Hematopoietic multipotent progenitor cell (in vitro differentiated cells): ENCODE results near the gene GLRX3. TPM values are rescaled to one million over a fixed set of nuclear protein-coding genes. Genes with fewer than 3 reads are reported as not detected.
"Not testable (repeated sequence)": the region's sequence is repeated elsewhere in the genome, so short reads cannot be mapped to it uniquely, and the experiment has no call there.

ENCODE experiments used
- DNase-seq, 3 donors: peaks; one replicate each; pipeline ENCODE4 v3.0.0-alpha.2; 2011 to 2015; ENCODE audit warnings: low read depth in 2 of 3, low spot score in 2 of 3
- total RNA-seq: library from RNA; depleted of rRNA; stranded (reverse); fragments of >200 nt; gene quantifications from one replicate; pipeline ENCODE4 v1.2.3, GENCODE V29; 2012

The GLRX3 gene
- 17.2 TPM for total RNA-seq

DNA sequence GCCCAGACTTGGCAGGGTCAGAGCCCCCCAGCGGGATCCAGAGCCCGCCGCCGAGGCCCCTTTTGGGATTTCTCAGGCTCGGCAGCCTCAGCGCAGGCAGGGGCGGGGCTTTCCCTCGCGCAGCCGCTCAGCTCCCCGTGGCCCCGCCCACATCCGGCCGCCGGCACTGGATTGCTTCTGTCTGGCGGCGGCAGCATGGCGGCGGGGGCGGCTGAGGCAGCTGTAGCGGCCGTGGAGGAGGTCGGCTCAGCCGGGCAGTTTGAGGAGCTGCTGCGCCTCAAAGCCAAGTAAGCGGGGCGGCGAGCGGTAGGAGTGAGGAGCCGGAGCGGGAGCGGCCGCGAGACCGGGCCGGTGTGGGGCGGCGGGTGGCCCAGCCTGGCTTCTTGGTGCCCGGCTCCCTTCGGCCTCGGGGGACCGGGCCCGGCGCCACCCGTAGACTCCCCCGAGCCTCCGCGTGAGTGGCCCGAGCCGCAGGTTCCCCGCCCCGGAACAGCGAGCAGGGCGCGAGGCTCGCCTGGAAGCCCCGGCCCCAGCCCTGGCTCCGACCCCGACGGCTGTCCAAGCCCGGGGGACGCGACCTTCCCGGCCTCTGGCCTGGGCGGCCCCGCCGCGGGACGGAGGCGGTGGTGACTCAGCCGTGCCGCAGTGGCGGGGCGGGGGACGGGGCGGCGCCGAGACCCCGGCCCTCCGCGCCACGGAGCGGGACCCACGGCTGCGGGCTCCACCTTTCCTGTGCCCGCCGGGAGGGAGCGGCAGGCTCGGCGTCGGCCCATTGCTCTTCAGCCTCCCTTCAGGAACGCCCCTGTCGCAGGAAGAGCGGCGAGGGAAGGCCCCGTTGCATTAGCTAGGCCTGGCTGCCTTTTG, at the start of gene GLRX3:
TSS of gene GLRX3 (plus strand) at position 166 of the 864 bp plus-strand sequence. CDS start at position 196, 30 bp downstream.
- peak; percentile 61 to 83 (median 82) for DNase-seq

- not testable (repeated sequence) for DNase-seq
These were observed 45.6 kb upstream of the GLRX3 start for GRCh38 chr10:130090565-130090964.

DNA sequence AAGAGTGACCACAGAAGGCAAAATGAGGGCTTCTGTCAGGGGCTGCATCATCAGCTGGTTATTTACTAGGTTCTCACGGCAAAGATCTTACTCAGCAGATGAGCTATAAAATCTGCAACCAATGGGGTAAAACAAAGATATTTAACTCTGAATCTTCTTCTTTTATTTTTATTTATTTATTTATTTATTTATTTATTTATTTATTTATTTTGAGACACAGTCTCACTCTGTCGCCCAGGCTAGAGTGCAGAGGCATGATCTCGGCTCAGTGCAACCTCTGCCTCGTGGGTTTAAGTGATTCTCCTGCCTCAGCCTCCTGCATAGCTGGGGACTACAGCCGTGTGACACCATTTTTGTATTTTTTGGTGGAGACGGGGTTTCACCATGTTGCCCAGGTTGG, 36.8 kb upstream of the GLRX3 start:
- no peak for DNase-seq

- DNase-seq, result no peak
These were observed 30.5 kb upstream of the GLRX3 start for GRCh38 chr10:130105724-130106123.

DNA sequence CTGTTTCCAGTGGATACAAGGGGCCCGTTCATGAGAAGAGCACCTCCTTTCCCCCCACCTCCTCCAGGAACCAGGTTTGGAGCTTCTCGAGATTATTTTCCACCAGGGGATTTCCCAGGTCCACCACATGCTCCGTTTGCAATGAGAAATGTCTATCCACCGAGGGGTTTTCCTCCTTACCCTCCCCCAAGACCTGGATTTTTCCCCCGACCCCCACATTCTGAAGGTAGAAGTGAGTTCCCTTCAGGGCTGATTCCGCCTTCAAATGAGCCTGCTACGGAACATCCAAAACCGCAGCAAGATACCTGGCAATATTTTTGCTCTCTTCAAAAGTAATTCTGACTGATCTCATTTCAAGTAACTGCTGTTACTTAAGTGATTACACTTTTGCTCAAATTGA, 28.0 kb upstream of the GLRX3 start:
- DNase-seq, result not testable (repeated sequence)

DNA sequence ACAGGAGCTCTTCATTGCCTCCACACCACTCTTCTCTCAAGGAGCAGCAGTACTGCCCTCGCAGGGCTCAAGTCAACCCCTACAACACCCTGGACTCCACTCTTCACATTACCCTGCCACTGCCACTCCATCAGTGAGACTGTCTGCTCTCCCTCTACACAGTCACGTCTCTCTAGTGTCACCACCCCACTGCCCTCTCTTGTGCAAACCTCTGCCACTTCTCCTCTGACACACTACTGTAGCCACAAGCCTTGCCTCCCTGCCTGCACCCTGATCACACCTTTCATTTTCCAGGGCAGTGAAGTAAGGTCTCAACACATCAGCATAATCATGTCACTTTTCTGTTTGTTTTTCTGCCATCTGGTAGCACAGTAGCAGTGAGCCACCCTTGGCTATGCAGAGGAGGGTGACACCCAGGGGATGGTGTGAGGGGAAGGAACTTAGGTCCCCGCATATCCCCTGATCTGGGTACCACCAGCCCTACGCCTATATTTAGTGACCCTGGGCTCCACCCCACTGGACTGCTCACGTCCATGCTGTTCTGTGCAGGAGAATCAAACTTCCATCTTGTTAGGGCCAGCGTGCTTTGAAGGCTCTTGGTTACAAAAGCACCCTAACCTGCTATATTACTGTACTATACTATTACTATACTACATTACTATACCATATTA, 27.1 kb upstream of the GLRX3 start:
- DNase-seq, result no peak

- peak; percentile 75 to 92 (median 84) for DNase-seq
These were observed 26.4 kb upstream of the GLRX3 start for GRCh38 chr10:130109796-130110245.

DNA sequence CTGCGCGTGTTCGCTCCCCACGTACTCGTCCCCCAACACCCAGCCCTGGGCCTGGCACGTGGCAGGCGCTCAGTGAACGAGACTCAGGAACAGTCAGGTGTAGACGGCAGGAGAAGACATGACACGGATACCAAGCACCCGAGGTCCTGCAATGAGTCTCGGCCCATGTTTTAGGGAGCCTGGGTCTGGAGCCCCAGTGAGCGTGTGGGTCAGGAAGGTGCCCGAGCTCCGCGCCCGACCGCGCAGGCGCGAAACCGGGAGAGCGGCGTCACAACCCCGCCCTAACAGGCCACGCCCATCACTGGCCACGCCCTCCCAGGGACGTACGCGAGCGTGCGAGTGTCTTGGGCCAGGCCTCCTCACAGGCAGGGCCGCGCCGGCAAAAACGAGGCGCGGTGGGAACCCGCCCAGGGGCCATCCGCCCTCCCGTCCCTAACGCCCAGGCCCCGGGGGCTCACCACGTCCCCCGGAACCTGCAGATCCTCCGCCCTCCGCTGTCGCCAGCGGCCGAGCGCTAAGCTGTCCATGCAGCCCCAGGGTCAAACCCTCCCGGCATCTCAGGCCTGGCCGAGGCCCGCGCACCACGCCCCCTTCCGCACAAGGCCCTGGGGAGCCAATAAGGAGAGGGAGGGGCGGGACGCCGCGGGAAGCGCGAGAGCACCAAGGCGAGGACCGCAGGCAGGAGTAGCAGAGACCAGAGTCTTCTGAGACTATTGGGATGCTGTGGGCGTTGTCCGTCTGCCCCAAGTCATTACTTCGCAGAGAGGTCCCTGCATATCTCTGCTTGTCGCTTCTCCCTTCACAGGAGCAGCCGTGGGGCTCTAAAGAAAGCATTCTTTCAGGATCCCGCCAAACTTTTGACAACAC, 25.7 kb upstream of the GLRX3 start, which contains the start of gene C10orf143:
TSS of gene C10orf143 (minus strand) at position 585 of the 867 bp plus-strand sequence. CDS start at position 527, 58 bp downstream.
- peak; percentile 98 to 99 (median 98) for DNase-seq

GRCh38 chr10:130111113-130111851, 24.9 kb upstream of the GLRX3 start:
- DNase-seq, result peak; percentile 86 to 99 (median 97)

GRCh38 chr10:130111852-130112180, 24.4 kb upstream of the GLRX3 start:
- no peak for DNase-seq

DNA sequence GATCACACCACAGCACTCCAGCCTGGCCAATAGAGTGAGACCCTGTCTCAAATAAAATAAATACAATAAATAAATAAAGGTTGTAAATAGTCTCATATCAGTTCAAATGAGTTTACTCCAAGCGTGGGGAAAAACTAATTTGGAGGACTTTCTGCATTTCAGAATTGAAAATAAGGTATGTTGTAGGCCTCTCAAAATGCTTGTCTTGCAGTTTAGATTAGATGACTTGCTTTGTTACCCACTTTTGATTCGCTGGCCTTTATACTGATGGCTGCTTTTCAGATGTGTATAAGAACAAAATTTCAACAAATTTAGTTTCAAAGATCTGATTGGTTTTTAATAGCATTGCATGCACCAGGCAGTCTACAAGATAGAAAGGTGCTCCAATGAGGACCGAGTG, 23.4 kb upstream of the GLRX3 start:
- DNase-seq, result no peak

GRCh38 chr10:130116942-130117341, 19.2 kb upstream of the GLRX3 start:
- DNase-seq, result not testable (repeated sequence)

DNA sequence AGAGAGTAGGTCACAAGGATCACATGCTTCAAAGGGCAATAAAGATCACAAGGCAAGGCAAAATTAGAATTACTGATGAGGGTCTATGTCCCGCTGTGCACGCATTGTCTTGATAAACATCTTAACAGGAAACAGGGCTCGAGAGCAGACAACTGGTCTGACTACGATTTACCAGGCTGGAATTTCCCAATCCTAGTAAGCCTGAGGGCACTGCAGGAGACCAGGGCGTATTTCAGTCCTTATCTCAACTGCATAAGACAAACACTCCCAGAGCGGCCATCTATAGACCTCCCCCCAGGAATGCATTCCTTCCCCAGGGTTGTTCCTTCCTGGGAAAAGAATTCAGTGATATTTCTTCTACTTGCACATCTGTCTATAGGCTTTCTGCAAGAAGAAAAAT, 18.7 kb upstream of the GLRX3 start:
- DNase-seq, result not testable (repeated sequence)

DNA sequence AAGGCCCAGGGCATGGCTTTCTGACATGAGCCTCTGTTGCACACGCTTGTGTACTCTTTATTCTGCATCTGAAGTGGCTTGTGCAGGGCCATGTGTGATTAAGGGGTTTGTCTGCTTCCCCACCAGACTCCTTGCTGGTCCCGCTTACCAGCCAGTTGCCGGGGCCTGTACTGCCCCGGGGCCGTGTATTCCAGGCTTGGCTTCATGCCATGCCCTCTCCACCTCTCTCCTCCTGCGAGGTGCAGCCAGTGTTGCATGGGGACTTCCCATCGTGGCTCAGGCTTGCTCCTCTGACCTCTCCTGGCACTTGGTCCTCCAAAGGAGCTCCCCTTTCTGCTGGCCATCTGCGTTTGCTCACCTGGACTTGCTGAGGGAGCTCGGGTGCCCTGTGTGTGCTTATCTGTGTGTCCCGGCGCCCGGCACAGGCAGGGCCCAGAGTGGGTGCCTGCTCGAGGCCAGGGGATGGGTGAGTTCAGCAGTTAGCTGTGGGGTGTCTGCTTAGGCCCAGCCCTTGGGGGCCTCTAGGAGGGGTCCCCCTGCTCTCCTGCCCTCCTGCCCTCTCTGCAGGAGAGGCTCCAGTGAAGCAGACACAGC, 14.6 kb upstream of the GLRX3 start:
- no peak for DNase-seq

GRCh38 chr10:130127364-130128061, 8.7 kb upstream of the GLRX3 start:
- peak; percentile 24 to 58 (median 44) for DNase-seq

DNA sequence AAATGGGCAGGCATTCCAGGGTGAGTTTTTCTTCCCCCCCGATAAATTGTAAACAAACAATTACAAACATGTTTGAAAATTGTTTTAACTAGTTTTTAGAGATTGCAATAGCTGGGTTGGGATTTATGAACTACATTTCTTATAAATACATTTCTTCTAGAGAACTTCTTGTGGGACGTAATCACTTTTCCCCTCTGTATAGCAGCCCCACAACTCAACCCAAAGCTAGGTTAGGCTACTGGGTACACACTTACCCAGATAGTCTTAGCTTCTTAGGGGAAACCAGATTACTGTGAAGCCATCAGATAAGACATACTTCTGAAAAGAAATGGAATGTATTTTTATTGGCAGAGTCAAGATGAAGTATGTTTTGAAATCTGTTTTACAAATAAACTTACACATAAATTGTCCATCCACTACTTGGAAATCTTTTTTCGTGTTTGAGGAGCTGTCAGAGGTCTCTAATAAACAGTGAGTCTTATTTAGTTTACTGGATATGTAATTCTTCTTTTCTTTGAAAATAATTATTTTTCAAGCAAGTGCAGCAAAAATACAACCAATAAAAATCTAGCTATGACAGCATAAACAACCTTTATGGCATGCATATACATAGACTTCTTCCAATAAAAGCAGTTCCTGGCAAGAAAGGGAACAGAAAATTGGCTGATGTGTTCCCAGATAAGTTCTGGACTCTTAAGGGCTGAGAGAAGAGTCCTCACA, 8.0 kb upstream of the GLRX3 start:
- DNase-seq, result no peak

DNA sequence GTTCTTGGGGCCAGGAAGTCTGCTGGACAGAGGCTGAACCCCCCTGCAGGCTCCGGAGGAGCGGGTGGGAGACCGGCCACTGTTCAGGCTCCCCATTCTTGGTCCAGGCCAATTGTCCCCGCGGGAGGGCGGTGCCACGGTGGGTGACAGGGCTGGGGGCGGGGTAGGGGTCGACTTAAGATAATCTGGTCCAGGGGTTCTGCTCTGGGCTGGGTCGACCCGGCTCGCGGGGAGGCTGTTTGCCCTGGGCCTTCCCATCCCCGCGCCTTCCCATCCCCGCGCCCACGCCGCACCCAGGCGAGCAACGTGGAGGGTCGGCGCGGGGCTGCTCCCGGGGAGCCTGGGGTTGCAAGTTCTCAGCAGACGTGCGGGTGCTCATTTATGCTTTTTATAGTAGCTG, 7.3 kb upstream of the GLRX3 start:
- no peak for DNase-seq

- DNase-seq, result no peak
These were observed 440 bp upstream of the GLRX3 start for GRCh38 chr10:130135676-130136225.
